Measurements from ENCODE around the gene KRTAP5-11.
"Not testable (repeated sequence)": the region's sequence is repeated elsewhere in the genome, so short reads cannot be mapped to it uniquely, and the experiment has no call there.

DNA sequence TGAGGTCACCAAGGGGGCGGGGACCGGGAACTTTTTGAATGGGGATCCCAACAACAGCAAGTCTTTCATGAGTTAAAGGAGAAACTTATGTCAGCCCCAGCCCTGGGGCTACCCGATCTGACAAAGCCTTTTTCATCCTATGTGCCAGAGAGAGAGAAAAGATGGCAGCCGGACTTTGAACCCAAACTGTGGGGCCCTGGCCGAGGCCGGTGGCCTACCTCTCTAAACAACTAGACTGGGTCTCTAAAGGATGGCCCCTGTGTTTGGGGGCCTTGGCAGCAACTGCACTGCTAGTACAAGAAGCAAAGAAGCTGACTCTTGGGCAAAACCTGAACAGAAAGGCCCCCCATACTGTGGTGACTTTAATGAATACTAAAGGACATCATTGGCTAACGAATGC, 31.3 kb upstream of the KRTAP5-11 start:
- TF ChIP-seq SUZ12 (IDR thresholded peaks at IDR 0.05); LEF1 (IDR thresholded peaks at IDR 0.05; ENCODE audit: borderline replicate concordance): not testable (repeated sequence)
